Stimulated activated memory B cell treated with anti-CD40 and anti-IgM and Interleukin-4, amounts not matched to agents 10 μg/mL and 1 μg/mL and 100 μg/mL, for 72 hours (primary cell): ENCODE measurements around the gene SUPT16H.
"Not testable (repeated sequence)": the region's sequence is repeated elsewhere in the genome, so short reads cannot be mapped to it uniquely, and the experiment has no call there.

ENCODE experiments used
- ATAC-seq: fragments of 150-1000 bp; cut with Tn5 transposase; 2 replicates; pipeline ENCODE4 v1.10.0; 2021
- H3K27ac Mint-ChIP-seq: one replicate; pipeline ENCODE4 v1.8.0; 2022; ENCODE audit warnings: mild to moderate bottlenecking, mixed read lengths
- H3K27me3 Mint-ChIP-seq: one replicate; pipeline ENCODE4 v1.8.0; 2022; ENCODE audit warnings: mixed read lengths
- H3K36me3 Mint-ChIP-seq: one replicate; pipeline ENCODE4 v1.8.0; 2022; ENCODE audit warnings: mixed read lengths
- H3K4me1 Mint-ChIP-seq: one replicate; pipeline ENCODE4 v1.8.0; 2022; ENCODE audit warnings: mixed read lengths
- H3K4me3 Mint-ChIP-seq: one replicate; pipeline ENCODE4 v1.8.0; 2022; ENCODE audit warnings: mild to moderate bottlenecking, moderate library complexity, mixed read lengths
- H3K9me3 Mint-ChIP-seq: one replicate; pipeline ENCODE4 v1.8.0; 2022; ENCODE audit warnings: mixed read lengths

SUPT16H gene

DNA sequence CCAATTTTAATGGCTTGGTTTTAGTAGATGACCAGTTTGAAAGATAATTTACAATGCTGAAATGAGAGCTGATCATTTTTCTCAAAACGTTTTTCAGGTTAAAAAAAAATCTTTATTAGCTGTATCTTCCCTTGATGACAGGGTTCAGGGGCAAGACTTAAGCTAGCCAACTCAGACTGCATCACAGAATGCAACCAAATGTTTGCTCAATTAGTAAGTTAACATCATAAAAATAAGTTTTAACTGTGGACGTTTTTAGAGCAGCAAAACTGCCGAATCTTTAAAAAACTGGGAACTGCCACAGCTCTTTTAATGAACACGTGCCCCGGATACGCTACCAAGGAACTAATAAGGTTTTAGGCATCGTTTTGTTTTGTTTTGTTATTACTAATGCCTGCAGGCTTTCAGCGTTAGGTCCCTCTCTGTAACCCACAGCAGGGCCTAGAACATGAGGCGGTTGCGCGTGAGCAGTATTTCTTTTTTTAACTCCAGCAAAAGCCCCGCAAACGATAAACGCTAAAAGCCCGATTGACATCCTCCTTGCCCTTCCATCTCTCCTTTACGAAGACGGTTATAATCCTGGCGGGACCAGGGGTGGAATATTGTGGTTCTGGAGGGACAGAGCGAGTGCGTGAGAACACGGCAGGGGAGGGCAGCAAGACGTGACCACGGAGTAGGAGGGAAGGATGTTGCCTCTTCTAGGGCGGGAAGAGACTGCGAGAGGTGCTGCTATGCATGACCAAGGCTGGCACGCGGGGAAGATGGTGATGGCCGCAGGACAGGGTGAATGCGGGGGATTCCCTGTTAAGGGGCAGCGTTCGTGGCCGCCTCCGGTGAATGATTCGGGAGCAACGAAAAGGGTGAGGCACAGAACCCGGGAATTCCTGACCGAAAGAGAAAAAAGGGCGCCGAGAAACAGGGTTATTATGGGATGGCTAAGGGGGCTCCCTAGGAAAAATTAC, 652 bp downstream of the SUPT16H start:
- Mint-ChIP-seq H3K9me3 (no peaks in the 10 kb centered on the region), H3K4me3 (peak overlapping the region; percentile 97), H3K27ac (peak overlapping the region; percentile 99), H3K36me3 (peaks cover 17% of the 10 kb centered on the region), H3K27me3 (no peaks in the 10 kb centered on the region), H3K4me1 (peaks cover 29% of the 10 kb centered on the region)
- peak; percentile 67 for ATAC-seq

DNA sequence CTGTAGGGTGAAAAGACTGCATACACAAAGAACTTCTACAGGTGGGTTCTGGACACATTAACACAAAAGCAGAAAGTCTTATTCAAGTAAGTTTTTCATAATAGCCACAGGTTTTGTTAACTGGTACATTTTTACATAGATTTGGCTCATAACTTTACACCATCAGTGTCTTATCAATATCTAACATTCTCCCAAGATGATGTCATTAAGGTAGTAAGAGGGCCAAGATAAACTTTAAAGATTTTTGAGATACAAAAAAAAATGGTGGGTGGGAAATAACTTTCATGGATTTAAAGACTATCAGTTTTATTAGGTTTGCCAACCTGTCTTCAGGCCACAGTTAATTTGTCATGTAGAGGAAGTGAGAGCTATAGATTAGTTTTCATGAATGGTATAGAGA, 1.7 kb downstream of the SUPT16H start:
- ATAC-seq = no peak
- H3K9me3 Mint-ChIP-seq = no peaks in the 10 kb centered on the region
- no peaks in the 10 kb centered on the region for H3K27me3 Mint-ChIP-seq
- H3K4me1 Mint-ChIP-seq = peaks cover 29% of the 10 kb centered on the region
- H3K4me3 Mint-ChIP-seq = peak overlapping the region; percentile 73
- H3K27ac Mint-ChIP-seq = peak overlapping the region; percentile 99
- peaks cover 17% of the 10 kb centered on the region for H3K36me3 Mint-ChIP-seq

DNA sequence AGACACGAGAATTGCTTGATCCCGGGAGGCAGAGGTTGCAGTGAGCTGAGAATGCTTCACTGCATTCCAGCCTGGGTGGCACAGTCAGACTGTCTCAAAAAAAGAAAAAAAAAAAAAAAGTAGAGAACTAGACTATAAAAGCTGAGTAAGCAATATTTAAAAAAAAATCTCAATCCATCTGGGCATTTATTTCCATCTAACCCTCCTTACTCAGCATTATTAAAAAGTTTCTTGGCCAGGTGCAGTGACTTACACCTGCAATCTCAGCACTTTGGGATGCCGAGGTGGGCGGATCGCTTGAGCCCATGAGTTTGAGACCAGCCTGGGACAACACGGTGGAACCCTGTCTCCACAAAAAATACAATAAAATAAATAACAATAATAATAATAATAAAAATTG, 4.5 kb downstream of the SUPT16H start:
- no peak for ATAC-seq
- no peaks in the 10 kb centered on the region for H3K9me3 Mint-ChIP-seq
- peaks cover 11% of the 10 kb centered on the region for H3K36me3 Mint-ChIP-seq
- H3K4me3 Mint-ChIP-seq = no peak overlapping the region
- H3K27me3 Mint-ChIP-seq = no peaks in the 10 kb centered on the region
- H3K27ac Mint-ChIP-seq = no peak overlapping the region
- peaks cover 10% of the 10 kb centered on the region for H3K4me1 Mint-ChIP-seq

DNA sequence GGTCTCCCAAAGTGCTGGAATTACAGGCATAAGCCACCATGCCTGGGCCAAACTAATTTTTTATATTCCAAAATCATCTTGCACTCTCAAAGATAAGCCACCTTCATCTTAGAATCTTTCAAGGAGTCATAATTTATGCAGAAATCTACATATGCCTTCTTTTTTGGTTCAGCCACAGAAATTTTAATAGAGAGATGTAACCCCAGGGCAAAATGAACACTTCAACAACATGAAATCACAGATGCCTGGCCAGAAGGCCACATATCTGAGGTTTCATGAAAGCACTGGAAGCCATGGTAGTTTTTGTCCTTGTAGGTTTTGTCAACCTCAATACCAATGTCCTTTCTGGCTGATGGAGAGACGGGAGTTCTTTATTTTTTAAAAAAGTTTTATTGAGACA, 9.8 kb downstream of the SUPT16H start:
- no peak for ATAC-seq
- no peaks in the 10 kb centered on the region for H3K4me1 Mint-ChIP-seq
- H3K27me3 Mint-ChIP-seq = no peaks in the 10 kb centered on the region
- peaks cover 31% of the 10 kb centered on the region for H3K36me3 Mint-ChIP-seq
- H3K27ac Mint-ChIP-seq = no peak overlapping the region
- H3K9me3 Mint-ChIP-seq = no peaks in the 10 kb centered on the region
- H3K4me3 Mint-ChIP-seq = no peak overlapping the region

DNA sequence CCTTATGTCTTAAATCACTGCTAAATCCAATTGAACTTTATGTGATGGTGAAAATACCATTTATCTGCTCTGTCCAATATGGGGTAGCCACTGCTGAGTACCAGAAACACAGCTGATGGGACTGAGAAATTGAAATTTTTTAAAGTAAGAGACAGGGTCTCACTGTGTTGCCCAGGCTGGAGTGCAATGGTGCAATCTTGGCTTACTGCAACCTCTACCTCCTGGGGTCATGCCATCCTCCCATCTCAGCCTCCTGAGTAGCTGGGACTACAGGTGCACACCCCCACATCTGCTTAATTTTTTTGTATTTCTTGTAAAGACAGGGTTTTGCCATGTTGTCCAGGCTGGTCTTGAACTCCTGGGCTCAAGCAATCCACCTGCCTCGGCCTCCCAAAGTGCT, 11.0 kb downstream of the SUPT16H start:
- peaks cover 43% of the 10 kb centered on the region for H3K36me3 Mint-ChIP-seq
- H3K27ac Mint-ChIP-seq, ATAC-seq, H3K9me3 Mint-ChIP-seq, H3K4me3 Mint-ChIP-seq, H3K27me3 Mint-ChIP-seq, H3K4me1 Mint-ChIP-seq: not testable (repeated sequence)

DNA sequence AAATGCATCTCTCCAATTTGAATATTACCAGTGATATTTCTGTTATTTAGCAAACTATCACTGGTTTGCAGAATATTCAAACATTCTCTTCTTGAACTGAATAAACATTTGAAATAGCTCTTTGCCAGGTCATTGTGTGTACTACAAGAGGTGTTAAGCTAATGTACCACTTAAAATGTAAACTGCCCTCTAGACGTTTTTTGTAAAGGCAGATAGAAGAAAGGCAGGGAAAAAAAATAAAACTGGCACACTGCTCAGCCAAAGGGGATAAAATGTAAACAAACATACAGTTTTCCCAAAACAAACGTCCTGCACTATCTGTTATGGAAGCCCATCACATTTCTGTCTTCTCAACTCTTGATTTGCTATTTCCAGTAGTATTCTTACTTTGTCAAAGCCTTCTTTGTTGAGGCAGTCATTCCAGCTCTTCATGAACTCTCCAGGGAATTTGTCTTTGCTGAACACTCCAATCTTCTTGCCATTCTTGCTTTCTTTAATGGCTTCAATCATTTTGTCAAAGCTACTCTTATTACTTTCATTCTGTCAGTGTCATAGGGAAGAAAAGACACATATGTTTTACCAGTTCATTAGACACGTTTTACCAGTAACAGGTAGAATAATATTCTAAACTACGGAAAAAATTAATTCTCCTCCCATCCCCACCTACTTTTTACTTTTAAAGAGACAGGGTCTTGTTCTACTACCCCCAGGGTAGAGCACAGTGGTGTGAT, 13.7 kb downstream of the SUPT16H start:
- H3K27ac Mint-ChIP-seq = no peak overlapping the region
- H3K4me3 Mint-ChIP-seq = no peak overlapping the region
- no peaks in the 10 kb centered on the region for H3K27me3 Mint-ChIP-seq
- peaks cover 62% of the 10 kb centered on the region for H3K36me3 Mint-ChIP-seq
- peaks cover 8% of the 10 kb centered on the region for H3K4me1 Mint-ChIP-seq
- ATAC-seq = no peak
- no peaks in the 10 kb centered on the region for H3K9me3 Mint-ChIP-seq

DNA sequence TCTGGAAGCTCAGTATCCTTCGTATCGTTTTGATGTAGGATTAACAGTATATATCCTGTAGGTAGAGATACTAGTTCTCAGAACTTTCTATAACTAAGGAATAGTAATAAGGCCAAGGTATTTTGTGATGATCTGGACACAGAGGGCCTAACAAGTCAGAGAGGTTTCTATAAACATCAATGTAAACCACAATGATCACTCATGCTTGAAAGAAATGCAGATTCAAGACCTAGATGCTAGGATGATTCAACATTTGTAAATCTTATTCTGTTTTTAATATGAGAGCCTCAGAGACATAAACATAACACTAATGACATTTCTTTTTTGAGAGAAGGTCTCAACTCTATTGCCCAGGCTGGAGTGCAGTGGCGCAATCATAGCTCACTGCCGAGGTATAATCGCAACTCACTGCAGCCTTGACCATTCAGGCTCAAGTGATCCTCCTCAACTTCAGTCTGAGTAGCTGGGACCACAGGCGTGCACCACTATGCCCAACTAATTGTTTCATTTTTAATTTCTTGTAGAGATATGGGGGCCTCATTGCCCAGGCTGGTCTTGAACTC, 16.2 kb downstream of the SUPT16H start:
- H3K4me1 Mint-ChIP-seq = peaks cover 8% of the 10 kb centered on the region
- ATAC-seq = no peak
- no peaks in the 10 kb centered on the region for H3K9me3 Mint-ChIP-seq
- no peak overlapping the region for H3K27ac Mint-ChIP-seq
- H3K27me3 Mint-ChIP-seq = no peaks in the 10 kb centered on the region
- H3K36me3 Mint-ChIP-seq = peaks cover 83% of the 10 kb centered on the region
- H3K4me3 Mint-ChIP-seq = no peak overlapping the region

DNA sequence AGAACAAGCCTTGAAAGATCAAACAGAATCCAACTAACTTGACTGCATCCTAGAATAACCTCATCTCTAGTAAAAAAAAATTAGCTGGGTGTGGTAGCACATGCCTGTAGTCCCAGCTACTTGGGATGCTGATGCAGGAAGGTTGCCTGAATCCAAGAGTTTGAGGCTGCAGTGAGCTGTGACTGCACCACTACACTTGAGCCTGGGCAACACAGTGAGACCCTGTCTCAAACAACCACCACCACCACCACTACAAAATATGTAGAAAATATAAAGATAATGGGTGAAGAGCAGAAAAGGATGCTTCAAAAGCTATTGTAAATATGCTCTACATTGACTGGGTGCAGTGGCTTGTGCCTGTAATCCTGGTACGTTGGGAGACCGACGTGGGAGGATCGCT, 27.3 kb downstream of the SUPT16H start:
- no peak for ATAC-seq
- Mint-ChIP-seq H3K36me3 (peaks cover 93% of the 10 kb centered on the region), H3K4me1 (peaks cover 18% of the 10 kb centered on the region), H3K27me3 (no peaks in the 10 kb centered on the region), H3K4me3 (no peak overlapping the region), H3K27ac (peak overlapping the region; percentile 7), H3K9me3 (peaks cover 3% of the 10 kb centered on the region)

DNA sequence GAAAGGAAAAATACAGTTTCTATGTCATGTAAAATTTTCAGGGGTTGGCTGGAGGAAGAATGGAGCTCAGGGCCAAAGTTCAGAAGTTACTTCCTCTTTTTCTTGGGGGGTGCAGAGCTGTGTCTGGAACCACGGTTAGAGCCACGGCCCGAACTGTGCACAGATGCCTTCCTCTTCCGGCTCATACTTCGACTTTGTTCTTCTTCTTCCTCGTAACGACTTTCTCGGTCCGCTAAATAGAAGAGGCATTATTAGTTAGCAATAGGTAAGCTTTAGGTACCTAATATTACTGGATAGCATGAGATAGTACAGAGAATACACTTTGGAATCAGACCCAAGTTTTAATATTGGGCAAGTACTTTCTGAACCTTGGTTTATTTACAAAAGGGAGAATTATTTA, 31.2 kb downstream of the SUPT16H start:
- ATAC-seq = peak; percentile 91
- Mint-ChIP-seq H3K27ac (peak overlapping the region; percentile 76), H3K9me3 (peaks cover 3% of the 10 kb centered on the region), H3K36me3 (peaks cover 69% of the 10 kb centered on the region), H3K4me3 (peak overlapping the region; percentile 1), H3K4me1 (peaks cover 18% of the 10 kb centered on the region), H3K27me3 (no peaks in the 10 kb centered on the region)

DNA sequence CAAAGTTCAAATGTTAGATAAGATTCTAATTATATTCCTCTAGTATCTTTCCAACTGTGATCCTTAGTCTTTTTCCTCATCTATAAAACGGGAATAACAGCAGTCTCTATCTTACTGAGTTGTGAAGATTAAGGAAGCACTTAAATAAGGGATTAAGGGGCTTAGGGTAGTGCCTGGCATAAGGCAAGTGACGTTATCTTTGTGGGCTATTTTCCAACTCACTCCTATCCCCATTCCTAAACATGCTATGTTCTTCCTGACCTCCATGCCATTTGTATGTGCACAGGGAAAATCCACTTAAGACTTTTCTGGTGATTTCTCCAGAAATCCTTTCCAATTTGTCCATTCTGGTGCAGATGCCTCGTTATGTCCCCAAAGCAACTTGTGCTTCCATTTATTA, 33.3 kb downstream of the SUPT16H start:
- Mint-ChIP-seq H3K9me3 (peaks cover 3% of the 10 kb centered on the region), H3K27ac (no peak overlapping the region), H3K36me3 (peaks cover 51% of the 10 kb centered on the region)

DNA sequence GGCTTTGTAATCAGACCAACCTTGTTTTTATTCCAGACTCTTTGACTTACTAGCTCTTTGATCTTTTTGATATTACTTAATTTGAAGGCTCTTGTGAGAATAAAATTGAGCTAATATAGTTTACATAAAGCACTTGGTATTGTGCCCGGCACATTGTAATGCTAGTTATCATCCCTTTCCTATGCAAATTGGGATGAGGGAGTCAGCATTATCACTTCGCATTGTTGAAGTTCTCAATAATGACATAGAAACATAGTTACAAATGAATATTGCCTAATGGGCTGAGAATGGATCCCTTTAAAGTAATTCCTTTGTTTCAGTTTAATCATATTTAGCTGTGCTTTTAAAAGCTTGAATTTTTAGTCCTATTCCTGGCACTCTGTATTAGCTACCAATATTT, 36.6 kb downstream of the SUPT16H start:
- peaks cover 5% of the 10 kb centered on the region for H3K4me1 Mint-ChIP-seq
- H3K4me3 Mint-ChIP-seq = no peak overlapping the region
- no peak for ATAC-seq
- peaks cover 18% of the 10 kb centered on the region for H3K36me3 Mint-ChIP-seq
- no peak overlapping the region for H3K27ac Mint-ChIP-seq
- no peaks in the 10 kb centered on the region for H3K27me3 Mint-ChIP-seq
- no peaks in the 10 kb centered on the region for H3K9me3 Mint-ChIP-seq

More for the DNA sequence above, 33.3 kb downstream of the SUPT16H start:
- no peaks in the 10 kb centered on the region for H3K27me3 Mint-ChIP-seq
- peaks cover 18% of the 10 kb centered on the region for H3K4me1 Mint-ChIP-seq
- H3K4me3 Mint-ChIP-seq = no peak overlapping the region
- no peak for ATAC-seq

DNA sequence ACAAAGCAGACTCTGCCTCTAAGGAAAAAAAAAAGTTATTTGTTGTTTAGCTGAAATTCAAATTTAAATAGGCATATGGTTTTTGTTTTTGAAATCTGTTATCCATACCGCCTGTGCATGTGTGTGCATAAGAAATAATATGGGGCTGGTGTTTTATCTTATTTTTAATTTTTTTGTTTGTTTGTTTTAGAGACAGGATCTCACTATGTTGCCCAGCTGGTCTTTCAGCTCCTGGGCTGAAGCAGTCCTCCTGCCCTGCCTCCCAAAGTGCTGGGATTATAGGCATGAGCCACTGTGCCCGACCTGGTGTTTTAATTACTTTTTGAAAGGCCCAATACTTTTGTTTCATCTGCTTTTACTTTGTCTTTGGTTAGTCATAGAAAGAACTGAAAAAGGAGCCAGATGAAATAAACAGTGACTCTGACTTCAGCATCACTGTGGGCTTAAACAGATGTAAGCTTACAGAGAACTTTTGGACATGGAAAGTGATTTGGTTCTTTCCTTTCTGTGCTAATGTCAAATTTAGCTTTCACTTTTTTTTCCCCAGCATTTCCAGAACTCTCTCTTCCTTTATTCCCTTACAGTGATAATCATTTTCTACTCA, 37.2 kb downstream of the SUPT16H start:
- no peaks in the 10 kb centered on the region for H3K9me3 Mint-ChIP-seq
- H3K27ac Mint-ChIP-seq = no peak overlapping the region
- no peak overlapping the region for H3K4me3 Mint-ChIP-seq
- no peaks in the 10 kb centered on the region for H3K27me3 Mint-ChIP-seq
- ATAC-seq = no peak
- H3K36me3 Mint-ChIP-seq = peaks cover 12% of the 10 kb centered on the region
- H3K4me1 Mint-ChIP-seq = no peaks in the 10 kb centered on the region

DNA sequence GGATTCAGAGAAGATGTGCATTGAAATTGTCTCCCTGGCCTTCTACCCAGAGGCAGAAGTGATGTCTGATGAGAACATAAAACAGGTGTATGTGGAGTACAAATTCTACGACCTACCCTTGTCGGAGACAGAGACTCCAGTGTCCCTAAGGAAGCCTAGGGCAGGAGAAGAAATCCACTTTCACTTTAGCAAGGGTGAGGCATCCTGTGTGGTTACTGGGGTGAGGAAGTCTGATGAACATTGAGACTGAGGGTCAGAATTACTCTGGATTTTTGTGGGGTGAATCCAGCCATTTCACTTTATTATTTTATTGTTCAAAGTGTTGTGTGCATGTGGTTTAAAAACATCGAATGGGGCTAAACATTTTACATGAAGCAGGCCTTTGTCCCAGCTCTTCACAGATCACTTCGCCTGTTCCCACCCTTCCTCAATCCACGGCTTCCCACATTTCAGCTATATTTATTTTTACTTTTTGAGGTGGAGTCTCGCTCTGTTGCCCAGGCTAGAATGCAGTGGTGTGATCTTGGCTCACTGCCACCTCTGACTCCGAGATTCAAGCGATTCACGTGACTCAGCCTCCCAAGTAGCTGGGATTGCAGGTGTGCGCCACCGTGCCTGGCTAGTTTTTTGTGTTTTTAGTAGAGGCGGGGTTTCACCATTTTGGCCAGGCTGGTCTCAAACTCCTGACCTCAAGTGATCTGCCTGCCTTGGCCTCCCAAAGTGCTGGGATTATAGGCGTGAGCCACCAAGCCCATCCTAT, 40.6 kb downstream of the SUPT16H start:
- ATAC-seq = no peak
- Mint-ChIP-seq H3K36me3 (no peaks in the 10 kb centered on the region), H3K4me1 (no peaks in the 10 kb centered on the region), H3K4me3 (no peak overlapping the region), H3K27ac (no peak overlapping the region), H3K9me3 (no peaks in the 10 kb centered on the region), H3K27me3 (no peaks in the 10 kb centered on the region)

DNA sequence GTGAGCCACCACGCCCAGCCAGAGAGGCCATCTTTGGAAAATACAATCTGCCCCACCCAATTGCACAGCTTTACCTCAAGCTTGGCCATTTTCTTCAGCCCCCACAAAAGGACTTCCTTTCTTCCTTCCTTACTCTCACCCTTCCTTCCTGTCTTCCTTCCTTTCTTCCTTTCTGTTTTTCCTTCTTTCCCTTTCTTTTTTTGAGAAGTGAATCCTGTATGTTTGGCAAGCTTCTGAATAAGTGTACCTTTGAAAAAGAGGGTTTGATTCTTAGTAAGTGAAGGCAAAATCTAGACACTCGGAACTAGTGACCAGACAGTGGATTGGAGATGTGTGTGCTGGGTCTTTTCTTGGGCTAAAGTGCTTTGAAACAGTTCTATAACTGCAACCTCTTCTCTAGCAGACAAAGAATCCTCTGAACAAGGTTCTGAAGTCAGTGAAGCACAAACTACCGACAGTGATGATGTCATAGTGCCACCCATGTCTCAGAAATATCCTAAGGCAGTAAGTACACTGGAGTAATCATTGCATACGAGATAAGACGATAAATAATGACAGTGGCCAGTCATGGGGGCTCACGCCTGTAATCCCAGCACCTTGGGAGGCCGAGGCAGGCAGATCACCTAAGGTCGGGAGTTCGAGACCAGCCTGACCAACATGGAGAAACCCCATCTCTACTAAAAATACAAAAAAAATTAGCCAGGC, 49.5 kb downstream of the SUPT16H start:
- Mint-ChIP-seq H3K4me1 (no peaks in the 10 kb centered on the region), H3K27me3 (no peaks in the 10 kb centered on the region)

More for the DNA sequence above, 49.5 kb downstream of the SUPT16H start:
- Mint-ChIP-seq H3K36me3 (no peaks in the 10 kb centered on the region), H3K9me3 (no peaks in the 10 kb centered on the region), H3K27ac (no peak overlapping the region), H3K4me3 (no peak overlapping the region)
- no peak for ATAC-seq
